Mesenchymal stem cell (in vitro differentiated cells and primary cell): ENCODE results near the gene TICAM2.

Experiments used
- DNase-seq: peaks from one replicate; pipeline ENCODE4 v3.0.0-alpha.2; 2013
- H2AFZ ChIP-seq: one replicate; pipeline ENCODE4 v1.6.1; 2013; ENCODE audit warnings: low read depth, mild to moderate bottlenecking, control low read depth, inconsistent platforms, low read length, moderate library complexity
- H2AK5ac ChIP-seq: 2 replicates; pipeline ENCODE4 v1.6.1; 2013; ENCODE audit warnings: low read length, moderate library complexity, mild to moderate bottlenecking, inconsistent platforms; ENCODE audit not compliant: severe bottlenecking
- H2BK120ac ChIP-seq: one replicate; pipeline ENCODE4 v1.6.1; 2013; ENCODE audit warnings: low read depth, mild to moderate bottlenecking, inconsistent platforms, low read length, moderate library complexity
- H2BK12ac ChIP-seq, 2 experiments: one replicate each; pipeline ENCODE4 v1.6.1; 2013; ENCODE audit warnings: inconsistent platforms in 2 of 2, low read length in 2 of 2, mild to moderate bottlenecking in 2 of 2, moderate library complexity in 2 of 2, control low read depth in 1 of 2
- H2BK15ac ChIP-seq: one replicate; pipeline ENCODE4 v1.6.1; 2013; ENCODE audit warnings: mild to moderate bottlenecking, low read depth, inconsistent platforms; ENCODE audit not compliant: poor library complexity, severe bottlenecking
- H2BK5ac ChIP-seq: 2 replicates; pipeline ENCODE4 v1.6.1; 2013; ENCODE audit warnings: low read depth, mild to moderate bottlenecking, low read length, control low read depth, inconsistent platforms; ENCODE audit not compliant: poor library complexity, severe bottlenecking
- H3K14ac ChIP-seq, 2 experiments: one replicate each; pipeline ENCODE4 v1.6.1; 2013; ENCODE audit warnings: inconsistent platforms in 2 of 2, low read length in 2 of 2, control low read depth in 1 of 2, mild to moderate bottlenecking in 1 of 2, moderate library complexity in 1 of 2
- H3K18ac ChIP-seq, 2 experiments: one replicate each; pipeline ENCODE4 v1.6.1; 2013; ENCODE audit warnings: inconsistent platforms in 2 of 2, low read length in 2 of 2, control low read depth in 1 of 2, low read depth in 1 of 2, mild to moderate bottlenecking in 1 of 2
- H3K23ac ChIP-seq, 2 experiments: one replicate each; pipeline ENCODE4 v1.6.1; 2013; ENCODE audit warnings: inconsistent platforms in 2 of 2, low read length in 2 of 2, mild to moderate bottlenecking in 2 of 2, moderate library complexity in 2 of 2, control low read depth in 1 of 2
- H3K27ac ChIP-seq: 2 replicates; pipeline ENCODE4 v1.5.1; 2013; ENCODE audit warnings: mild to moderate bottlenecking, moderate library complexity, low read length, control low read depth, inconsistent platforms; ENCODE audit not compliant: poor library complexity, severe bottlenecking
- H3K27me3 ChIP-seq, 2 experiments: 2 replicates each; pipeline versions ENCODE4 v1.6.1 to v1.7.0; 2013; ENCODE audit warnings: low read length in 2 of 2, mild to moderate bottlenecking in 2 of 2, moderate library complexity in 2 of 2, control low read depth in 1 of 2, inconsistent platforms in 1 of 2; ENCODE audit not compliant: control insufficient read depth in 1 of 2, insufficient read depth in 1 of 2
- H3K36me3 ChIP-seq, 2 experiments: 2 replicates each; pipeline versions ENCODE4 v1.6.1 to v1.7.0; 2013; ENCODE audit warnings: low read length in 2 of 2, control low read depth in 1 of 2, inconsistent platforms in 1 of 2, low read depth in 1 of 2, mild to moderate bottlenecking in 1 of 2; ENCODE audit not compliant: insufficient read depth in 2 of 2, control insufficient read depth in 1 of 2
- H3K4ac ChIP-seq, 2 experiments: one replicate each; pipeline ENCODE4 v1.6.1; 2013; ENCODE audit warnings: inconsistent platforms in 2 of 2, low read length in 2 of 2, mild to moderate bottlenecking in 2 of 2, moderate library complexity in 2 of 2, control low read depth in 1 of 2, low read depth in 1 of 2
- H3K4me1 ChIP-seq: 2 replicates; pipeline ENCODE4 v1.6.1; 2013; ENCODE audit warnings: low read depth, low read length, control low read depth; ENCODE audit not compliant: control insufficient read depth, insufficient read depth
- H3K4me2 ChIP-seq: 2 replicates; pipeline ENCODE4 v1.6.1; 2013; ENCODE audit warnings: low read length, mild to moderate bottlenecking, inconsistent platforms; ENCODE audit not compliant: poor library complexity, severe bottlenecking
- H3K4me3 ChIP-seq, 2 experiments: 2 replicates each; pipeline versions ENCODE4 v1.5.1 to v1.7.0; 2013; ENCODE audit warnings: low read length in 2 of 2, mild to moderate bottlenecking in 2 of 2, control low read depth in 1 of 2, low read depth in 1 of 2; ENCODE audit not compliant: insufficient read depth in 1 of 2
- H3K79me1 ChIP-seq: replicated peaks from 2 replicates; pipeline ENCODE4 v1.6.1; 2013; ENCODE audit warnings: mild to moderate bottlenecking, control low read depth, low read length, inconsistent platforms; ENCODE audit not compliant: poor library complexity, severe bottlenecking
- H3K9ac ChIP-seq: 2 replicates; pipeline ENCODE4 v1.7.0; 2013; ENCODE audit warnings: mild to moderate bottlenecking, low read length, moderate library complexity
- H3K9me3 ChIP-seq: 2 replicates; pipeline ENCODE4 v1.7.0; 2013; ENCODE audit warnings: mild to moderate bottlenecking, low read length; ENCODE audit not compliant: control insufficient read depth
- H4K8ac ChIP-seq: one replicate; pipeline ENCODE4 v1.6.1; 2013; ENCODE audit warnings: inconsistent platforms, mild to moderate bottlenecking, low read length, moderate library complexity
- H4K91ac ChIP-seq: one replicate; pipeline ENCODE4 v1.6.1; 2013; ENCODE audit warnings: mild to moderate bottlenecking, low read length, inconsistent platforms
- WGBS: methylation state at CpG from one replicate; pipeline ENCODE4 v1.1.7; 2013; ENCODE audit warnings: mixed read lengths; 5-methylcytosine and 5-hydroxymethylcytosine counted together

Gene TICAM2

DNA sequence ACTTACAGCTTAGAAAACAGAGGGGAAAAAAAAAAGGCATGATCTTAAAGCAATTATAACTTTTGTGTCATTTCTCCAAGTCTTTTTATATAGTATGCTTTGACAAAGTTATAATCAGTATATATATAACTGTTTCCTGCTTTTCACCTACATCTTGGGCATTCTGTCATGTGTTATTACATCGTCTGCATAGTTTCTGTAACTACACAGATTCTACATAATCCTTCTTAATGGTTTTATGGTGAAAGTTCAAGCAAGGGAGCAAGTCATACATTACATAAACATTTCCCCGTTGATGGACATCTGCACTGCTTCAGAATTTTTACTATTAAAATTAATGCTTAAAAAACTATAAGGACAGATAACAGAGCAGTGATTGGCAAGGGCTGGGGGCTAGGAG is 69.8 kb downstream of the TICAM2 start:
- H3K4ac ChIP-seq: no peak overlapping the region
- peaks cover 2% of the 10 kb centered on the region for H3K79me1 ChIP-seq
- peaks cover 1% of the 10 kb centered on the region for H3K4me1 ChIP-seq
- no peaks in the 10 kb centered on the region for H3K27me3 ChIP-seq
- H3K9me3 ChIP-seq: no peaks in the 10 kb centered on the region
- H3K36me3 ChIP-seq: peaks cover 0 to 70% of the 10 kb centered on the region in 2 experiments
- no peak overlapping the region for H3K14ac ChIP-seq
- no CpG with 5 or more reads among the region's 2 CpGs for WGBS
- H2BK120ac ChIP-seq: no peak overlapping the region
- H4K91ac ChIP-seq: no peak overlapping the region
- H3K18ac ChIP-seq: no peak overlapping the region
- no peak overlapping the region for H3K27ac ChIP-seq
- no peak overlapping the region for H3K4me2 ChIP-seq
- H2BK15ac ChIP-seq: no peak overlapping the region
- no peak overlapping the region for H2AK5ac ChIP-seq
- no peak overlapping the region for H3K4me3 ChIP-seq
- H3K9ac ChIP-seq: peak overlapping the region; percentile 34
- no peak overlapping the region for H2BK12ac ChIP-seq
- peak; percentile 24 for DNase-seq
- no peak overlapping the region for H4K8ac ChIP-seq
- no peak overlapping the region for H2BK5ac ChIP-seq
- no peak overlapping the region for H2AFZ ChIP-seq
- no peak overlapping the region for H3K23ac ChIP-seq

DNA sequence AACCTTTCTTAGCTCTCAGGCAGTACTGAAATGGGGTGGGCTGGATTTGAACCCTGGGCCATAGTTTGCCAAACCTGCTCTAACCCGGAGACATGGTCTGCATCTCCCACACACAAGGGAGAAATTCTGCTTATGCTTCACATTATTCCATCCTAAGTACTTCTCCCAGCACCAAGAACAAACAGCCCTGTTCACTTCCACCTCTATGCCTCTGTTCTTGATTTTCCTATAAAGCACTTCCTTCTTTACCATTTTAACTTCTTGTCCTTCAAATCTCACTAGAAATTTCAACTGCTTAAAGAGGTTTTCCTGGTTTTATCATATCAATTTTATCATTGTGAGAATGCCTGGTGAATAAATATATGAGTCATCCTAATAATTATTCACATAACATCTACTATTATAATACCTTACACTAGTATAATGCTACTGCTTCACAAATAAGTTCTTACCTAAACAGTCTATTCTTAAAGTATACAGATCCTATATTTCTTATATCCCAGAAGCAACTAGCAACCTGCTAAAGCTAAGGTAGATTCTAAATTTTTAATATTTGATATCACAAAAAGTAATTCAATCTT is 70.4 kb downstream of the TICAM2 start:
- peaks cover 0 to 70% of the 10 kb centered on the region in 2 experiments for H3K36me3 ChIP-seq
- H3K18ac ChIP-seq: no peak overlapping the region
- H3K4me3 ChIP-seq: no peak overlapping the region
- H2AK5ac ChIP-seq: no peak overlapping the region
- H2BK12ac ChIP-seq: no peak overlapping the region
- DNase-seq: no peak
- H3K4me2 ChIP-seq: no peak overlapping the region
- H2AFZ ChIP-seq: no peak overlapping the region
- H3K4ac ChIP-seq: no peak overlapping the region
- H4K8ac ChIP-seq: no peak overlapping the region
- H3K4me1 ChIP-seq: peaks cover 1% of the 10 kb centered on the region
- H2BK5ac ChIP-seq: no peak overlapping the region
- no peak overlapping the region for H3K23ac ChIP-seq
- 93% methylated on average over 1 of the region's 1 CpG for WGBS
- peaks cover 2% of the 10 kb centered on the region for H3K79me1 ChIP-seq
- no peak overlapping the region for H3K27ac ChIP-seq
- H2BK15ac ChIP-seq: no peak overlapping the region
- peak overlapping the region; percentile 34 for H3K9ac ChIP-seq
- H4K91ac ChIP-seq: no peak overlapping the region
- H2BK120ac ChIP-seq: no peak overlapping the region
- H3K9me3 ChIP-seq: no peaks in the 10 kb centered on the region
- no peaks in the 10 kb centered on the region for H3K27me3 ChIP-seq
- no peak overlapping the region for H3K14ac ChIP-seq

DNA sequence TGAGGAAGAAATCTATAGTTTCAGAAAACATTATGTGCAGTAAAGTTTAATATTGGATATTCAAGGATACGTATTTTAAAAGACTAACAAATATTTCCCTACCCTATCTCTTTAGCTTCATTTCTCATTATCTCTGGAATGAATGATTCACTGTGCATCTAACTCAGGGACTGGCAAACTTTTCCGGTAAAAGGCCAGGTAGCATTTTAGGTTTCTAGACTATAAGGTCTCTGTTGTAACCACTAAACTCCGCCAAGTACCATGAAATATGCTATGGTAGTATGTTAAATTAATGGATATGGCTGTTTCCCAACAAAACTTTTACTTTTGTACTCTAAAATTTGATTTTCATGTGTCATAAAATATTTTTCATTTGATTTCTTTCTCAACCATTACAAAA is 70.9 kb downstream of the TICAM2 start:
- H2BK12ac ChIP-seq: no peak overlapping the region
- H3K9ac ChIP-seq: peak overlapping the region; percentile 34
- H3K4ac ChIP-seq: no peak overlapping the region
- H2AK5ac ChIP-seq: no peak overlapping the region
- no peak for DNase-seq
- 100% methylated on average over 2 of the region's 3 CpGs for WGBS
- H3K79me1 ChIP-seq: peaks cover 6% of the 10 kb centered on the region
- peak overlapping the region in 1 of 2 experiments; percentile 9 for H3K4me3 ChIP-seq
- H3K14ac ChIP-seq: no peak overlapping the region
- no peaks in the 10 kb centered on the region for H3K9me3 ChIP-seq
- H3K36me3 ChIP-seq: peaks cover 0 to 69% of the 10 kb centered on the region in 2 experiments
- no peak overlapping the region for H2BK5ac ChIP-seq
- H4K8ac ChIP-seq: no peak overlapping the region
- H3K27ac ChIP-seq: no peak overlapping the region
- H2BK15ac ChIP-seq: no peak overlapping the region
- H3K18ac ChIP-seq: no peak overlapping the region
- H2BK120ac ChIP-seq: no peak overlapping the region
- H3K27me3 ChIP-seq: no peaks in the 10 kb centered on the region
- H3K4me1 ChIP-seq: peaks cover 1% of the 10 kb centered on the region
- no peak overlapping the region for H3K4me2 ChIP-seq
- no peak overlapping the region for H3K23ac ChIP-seq
- no peak overlapping the region for H4K91ac ChIP-seq
- no peak overlapping the region for H2AFZ ChIP-seq

DNA sequence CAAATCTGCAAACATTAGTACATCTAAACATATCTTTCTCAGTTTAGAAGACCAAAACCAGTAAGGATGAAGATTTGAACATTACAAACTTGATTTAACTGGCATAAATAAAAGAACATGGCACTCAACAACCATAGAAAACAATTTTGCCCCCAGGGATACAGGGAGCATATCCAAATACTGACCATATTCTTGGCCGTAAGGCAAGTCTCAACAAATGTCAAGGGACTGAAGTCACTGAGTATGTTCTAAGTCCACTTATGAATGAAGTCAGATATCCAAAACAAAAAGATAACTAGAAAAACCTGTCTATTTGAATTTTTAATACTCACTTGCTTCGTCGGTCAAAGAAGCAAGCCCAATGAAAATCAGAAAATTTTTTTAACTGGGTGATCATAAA is 71.9 kb downstream of the TICAM2 start:
- Histone ChIP-seq H4K91ac (no peak overlapping the region), H2BK5ac (no peak overlapping the region), H3K23ac (no peak overlapping the region), H3K27ac (no peak overlapping the region), H3K4ac (no peak overlapping the region), H3K4me1 (peaks cover 1% of the 10 kb centered on the region), H4K8ac (no peak overlapping the region), H3K4me2 (no peak overlapping the region), H3K27me3 (no peaks in the 10 kb centered on the region), H2AK5ac (no peak overlapping the region), H3K9me3 (no peaks in the 10 kb centered on the region), H2BK120ac (no peak overlapping the region), H3K4me3 (peak overlapping the region in 1 of 2 experiments; percentile 8), H3K9ac (peak overlapping the region; percentile 57), H3K18ac (no peak overlapping the region), H3K14ac (no peak overlapping the region), H2BK12ac (no peak overlapping the region), H3K79me1 (peaks cover 8% of the 10 kb centered on the region), H3K36me3 (peaks cover 0 to 62% of the 10 kb centered on the region in 2 experiments), H2AFZ (no peak overlapping the region), H2BK15ac (no peak overlapping the region)
- no peak for DNase-seq
- 83% methylated on average over 1 of the region's 3 CpGs for WGBS
